ENCODE results near the gene APC2. TPM values are rescaled to one million over a fixed set of nuclear protein-coding genes. Genes with fewer than 3 reads are reported as not detected.

APC2 gene
- total RNA-seq, 1 donor from 2014 or later = 1.3 TPM

- Mint-ChIP-seq H3K9me3 (no peaks in the 10 kb centered on the region), H3K36me3 (peaks cover 20% of the 10 kb centered on the region), H3K4me3 (peak overlapping the region; percentile 61), H3K4me1 (peaks cover 57% of the 10 kb centered on the region), H3K27me3 (ENCODE audit: insufficient read depth, low read depth) (peaks cover 10% of the 10 kb centered on the region), H3K27ac (peak overlapping the region; percentile 90)
- peaks cover 8% of the 10 kb centered on the region for H3F3A ChIP-seq (ENCODE audit: low read depth)
- DNase-seq (ENCODE audit: low spot score) = no peak
- no peaks in the 10 kb centered on the region for H3K9me3 ChIP-seq (ENCODE audit: low read depth)
- no peak overlapping the region for H2AFZ ChIP-seq (replicated peaks)
- TF ChIP-seq EZH2 (IDR thresholded peaks at IDR 0.05) = no peak
- peak overlapping the region; percentile 37 for H3K27ac ChIP-seq
- peak overlapping the region; percentile 31 for H3K4me2 ChIP-seq
- H3K27me3 ChIP-seq = no peaks in the 10 kb centered on the region
- H3K9ac ChIP-seq = no peak overlapping the region
- no peak overlapping the region for H3K4me3 ChIP-seq
- H3K36me3 ChIP-seq = no peaks in the 10 kb centered on the region
- peaks cover 62% of the 10 kb centered on the region for H3K79me2 ChIP-seq (ENCODE audit: low read depth)
- peaks cover 13% of the 10 kb centered on the region for H3K4me1 ChIP-seq
- H4K20me1 ChIP-seq (ENCODE audit: low read depth) = peaks cover 96% of the 10 kb centered on the region
Observed at GRCh38 chr19:1425102-1425837, 24.7 kb upstream of the APC2 start.

DNA sequence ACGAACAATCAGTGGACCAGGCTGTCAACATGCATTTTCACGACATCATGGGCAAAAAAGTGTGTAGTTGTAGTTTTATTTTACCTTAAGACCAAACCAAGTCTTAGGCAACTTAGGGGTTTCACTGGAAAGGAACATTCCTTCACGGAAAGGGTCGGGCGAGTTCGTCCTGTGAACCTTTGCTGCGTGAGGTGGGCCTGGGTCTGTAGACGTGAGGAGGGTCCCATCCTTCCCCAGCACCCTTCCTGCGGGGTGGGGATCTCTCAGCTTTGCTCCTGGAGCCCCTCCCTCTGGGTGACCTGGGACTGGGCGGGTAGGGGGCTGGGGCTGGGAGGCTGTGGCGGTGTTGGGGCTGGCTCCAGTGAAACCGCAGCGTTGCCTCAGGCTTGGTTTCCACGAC is 24.0 kb upstream of the APC2 start:
- Mint-ChIP-seq H3K27me3 (ENCODE audit: insufficient read depth, low read depth) (peaks cover 10% of the 10 kb centered on the region), H3K36me3 (peaks cover 17% of the 10 kb centered on the region), H3K27ac (no peak overlapping the region), H3K4me3 (peak overlapping the region; percentile 50), H3K9me3 (no peaks in the 10 kb centered on the region), H3K4me1 (peaks cover 57% of the 10 kb centered on the region)
- peak overlapping the region; percentile 31 for H3K4me2 ChIP-seq
- H4K20me1 ChIP-seq (ENCODE audit: low read depth) = peaks cover 90% of the 10 kb centered on the region
- H3F3A ChIP-seq (ENCODE audit: low read depth) = peaks cover 8% of the 10 kb centered on the region
- H2AFZ ChIP-seq (replicated peaks) = no peak overlapping the region
- H3K79me2 ChIP-seq (ENCODE audit: low read depth) = peaks cover 56% of the 10 kb centered on the region
- H3K27ac ChIP-seq = no peak overlapping the region
- no peaks in the 10 kb centered on the region for H3K9me3 ChIP-seq (ENCODE audit: low read depth)
- DNase-seq (ENCODE audit: low spot score) = no peak
- H3K4me3 ChIP-seq = no peak overlapping the region
- TF ChIP-seq EZH2 (IDR thresholded peaks at IDR 0.05) (no peak), EZH2phosphoT487 (IDR thresholded peaks at IDR 0.05) (no peak)
- TF ChIP-seq, protein P1, sequence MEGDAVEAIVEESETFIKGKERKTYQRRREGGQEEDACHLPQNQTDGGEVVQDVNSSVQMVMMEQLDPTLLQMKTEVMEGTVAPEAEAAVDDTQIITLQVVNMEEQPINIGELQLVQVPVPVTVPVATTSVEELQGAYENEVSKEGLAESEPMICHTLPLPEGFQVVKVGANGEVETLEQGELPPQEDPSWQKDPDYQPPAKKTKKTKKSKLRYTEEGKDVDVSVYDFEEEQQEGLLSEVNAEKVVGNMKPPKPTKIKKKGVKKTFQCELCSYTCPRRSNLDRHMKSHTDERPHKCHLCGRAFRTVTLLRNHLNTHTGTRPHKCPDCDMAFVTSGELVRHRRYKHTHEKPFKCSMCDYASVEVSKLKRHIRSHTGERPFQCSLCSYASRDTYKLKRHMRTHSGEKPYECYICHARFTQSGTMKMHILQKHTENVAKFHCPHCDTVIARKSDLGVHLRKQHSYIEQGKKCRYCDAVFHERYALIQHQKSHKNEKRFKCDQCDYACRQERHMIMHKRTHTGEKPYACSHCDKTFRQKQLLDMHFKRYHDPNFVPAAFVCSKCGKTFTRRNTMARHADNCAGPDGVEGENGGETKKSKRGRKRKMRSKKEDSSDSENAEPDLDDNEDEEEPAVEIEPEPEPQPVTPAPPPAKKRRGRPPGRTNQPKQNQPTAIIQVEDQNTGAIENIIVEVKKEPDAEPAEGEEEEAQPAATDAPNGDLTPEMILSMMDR (IDR thresholded peaks at IDR 0.05) = no peak
- H3K4me1 ChIP-seq = peaks cover 13% of the 10 kb centered on the region
- H3K27me3 ChIP-seq = no peaks in the 10 kb centered on the region
- peak overlapping the region; percentile 32 for H3K9ac ChIP-seq
- H3K36me3 ChIP-seq = no peaks in the 10 kb centered on the region

- H3K36me3 Mint-ChIP-seq = peaks cover 17% of the 10 kb centered on the region
- H3K27ac Mint-ChIP-seq = no peak overlapping the region
Observed at GRCh38 chr19:1426736-1427135, 23.2 kb upstream of the APC2 start.

More at GRCh38 chr19:1426736-1427135, 23.2 kb upstream of the APC2 start:
- H4K20me1 ChIP-seq (ENCODE audit: low read depth) = peaks cover 87% of the 10 kb centered on the region
- TF ChIP-seq EZH2phosphoT487 (IDR thresholded peaks at IDR 0.05) = no peak
- TF ChIP-seq EZH2 (IDR thresholded peaks at IDR 0.05) = no peak
- TF ChIP-seq, protein P1 (IDR thresholded peaks at IDR 0.05) = no peak
- peaks cover 57% of the 10 kb centered on the region for H3K4me1 Mint-ChIP-seq
- no peaks in the 10 kb centered on the region for H3K27me3 ChIP-seq
- H3K27me3 Mint-ChIP-seq (ENCODE audit: insufficient read depth, low read depth) = peaks cover 10% of the 10 kb centered on the region
- no peaks in the 10 kb centered on the region for H3K9me3 ChIP-seq (ENCODE audit: low read depth)
- no peak overlapping the region for H3K4me2 ChIP-seq
- peaks cover 52% of the 10 kb centered on the region for H3K79me2 ChIP-seq (ENCODE audit: low read depth)
- H3K4me1 ChIP-seq = peaks cover 13% of the 10 kb centered on the region
- H3K27ac ChIP-seq = no peak overlapping the region
- H2AFZ ChIP-seq (replicated peaks) = no peak overlapping the region
- DNase-seq (ENCODE audit: low spot score) = no peak
- H3K36me3 ChIP-seq = no peaks in the 10 kb centered on the region
- H3K9ac ChIP-seq = peak overlapping the region; percentile 32
- no peak overlapping the region for H3K4me3 Mint-ChIP-seq
- no peaks in the 10 kb centered on the region for H3K9me3 Mint-ChIP-seq
- H3K4me3 ChIP-seq = no peak overlapping the region
- H3F3A ChIP-seq (ENCODE audit: low read depth) = peaks cover 8% of the 10 kb centered on the region
